HFFc6 (cell line): ENCODE results near the gene IFNL4. TPM values are rescaled to one million over a fixed set of nuclear protein-coding genes. Genes with fewer than 3 reads are reported as not detected.

ENCODE experiments used
- DNase-seq: peaks from one replicate; pipeline ENCODE4 v3.0.0-alpha.2; 2018
- H3K27ac Mint-ChIP-seq: 2 replicates; pipeline ENCODE4 v1.8.0; 2020; ENCODE audit warnings: mild to moderate bottlenecking, mixed read lengths
- H3K27me3 Mint-ChIP-seq: 2 replicates; pipeline ENCODE4 v1.8.0; 2021; ENCODE audit warnings: mild to moderate bottlenecking, moderate library complexity, mixed read lengths; ENCODE audit not compliant: insufficient read depth
- H3K36me3 Mint-ChIP-seq: 2 replicates; pipeline ENCODE4 v1.8.0; 2021; ENCODE audit warnings: low read depth, mixed read lengths
- H3K4me1 Mint-ChIP-seq: 2 replicates; pipeline ENCODE4 v1.8.0; 2020; ENCODE audit warnings: low read depth, mixed read lengths
- H3K4me3 Mint-ChIP-seq: 2 replicates; pipeline ENCODE4 v1.8.0; 2020; ENCODE audit warnings: mild to moderate bottlenecking, moderate library complexity, mixed read lengths
- H3K9me3 Mint-ChIP-seq: 2 replicates; pipeline ENCODE4 v1.8.0; 2020; ENCODE audit warnings: mild to moderate bottlenecking, mixed read lengths
- CTCF ChIP-seq: fragments of 200-600 bp; sonication (generic); IDR thresholded peaks from 2 replicates; pipeline ENCODE4 v1.5.0; 2021; ENCODE audit warnings: antibody characterized with exemption, mild to moderate bottlenecking
- total RNA-seq, 6 experiments: library from RNA; stranded (reverse); fragmentation: NEBNext Ultra II Directional; extraction: Animal tissue kit (Norgen Biotek cat#: 25700); gene quantifications; 2 replicates in 1 of 6; 3 replicates in 5 of 6; pipeline ENCODE4 v1.2.3, GENCODE V29; 2021

Gene IFNL4
- total RNA-seq, 6 experiments from 2014 or later: not detected

- peaks cover 51% of the 10 kb centered on the region for H3K27me3 Mint-ChIP-seq
- no peak overlapping the region for H3K4me3 Mint-ChIP-seq
- no peaks in the 10 kb centered on the region for H3K36me3 Mint-ChIP-seq
- no peak for DNase-seq
- peaks cover 7% of the 10 kb centered on the region for H3K4me1 Mint-ChIP-seq
- TF ChIP-seq CTCF: no peak
- H3K9me3 Mint-ChIP-seq: no peaks in the 10 kb centered on the region
- H3K27ac Mint-ChIP-seq: no peak overlapping the region
Measured at GRCh38 chr19:39200066-39200802, 48.4 kb downstream of the IFNL4 start.

GRCh38 chr19:39199025-39199424 lies 49.6 kb downstream of the IFNL4 start:
- no peak for TF ChIP-seq CTCF
- Mint-ChIP-seq H3K4me1 (peaks cover 7% of the 10 kb centered on the region), H3K27ac (no peak overlapping the region), H3K4me3 (no peak overlapping the region), H3K9me3 (no peaks in the 10 kb centered on the region), H3K27me3 (peaks cover 52% of the 10 kb centered on the region), H3K36me3 (no peaks in the 10 kb centered on the region)
- peak; percentile 29 for DNase-seq

GRCh38 chr19:39197808-39198207 lies 50.8 kb downstream of the IFNL4 start:
- DNase-seq: no peak
- no peak overlapping the region for H3K4me3 Mint-ChIP-seq
- peak; percentile 16; the same call in 1 of the 2 replicates for TF ChIP-seq CTCF
- peaks cover 41% of the 10 kb centered on the region for H3K27me3 Mint-ChIP-seq
- peaks cover 7% of the 10 kb centered on the region for H3K4me1 Mint-ChIP-seq
- no peak overlapping the region for H3K27ac Mint-ChIP-seq
- no peaks in the 10 kb centered on the region for H3K36me3 Mint-ChIP-seq
- H3K9me3 Mint-ChIP-seq: no peaks in the 10 kb centered on the region

GRCh38 chr19:39196860-39197562 lies 51.6 kb downstream of the IFNL4 start, which contains the start of gene NCCRP1:
TSS of gene NCCRP1 (plus strand) at chr19:39196964. CDS start at chr19:39196983, 19 bp downstream.
- H3K27ac Mint-ChIP-seq: no peak within 1 kb of the TSS
- H3K27me3 Mint-ChIP-seq: peaks cover 33% of the 10 kb centered on the region
- peaks cover 7% of the 10 kb centered on the region for H3K4me1 Mint-ChIP-seq
- DNase-seq: no peak
- H3K36me3 Mint-ChIP-seq: no peaks in the 10 kb centered on the region
- H3K9me3 Mint-ChIP-seq: no peaks in the 10 kb centered on the region
- no peak within 1 kb of the TSS for H3K4me3 Mint-ChIP-seq
- no peak for TF ChIP-seq CTCF

- H3K9me3 Mint-ChIP-seq: no peaks in the 10 kb centered on the region
- H3K4me1 Mint-ChIP-seq: peaks cover 7% of the 10 kb centered on the region
- H3K27ac Mint-ChIP-seq: no peak overlapping the region
- no peak overlapping the region for H3K4me3 Mint-ChIP-seq
- no peaks in the 10 kb centered on the region for H3K36me3 Mint-ChIP-seq
- no peak for DNase-seq
- TF ChIP-seq CTCF: no peak
- H3K27me3 Mint-ChIP-seq: peaks cover 30% of the 10 kb centered on the region
Measured at GRCh38 chr19:39196320-39196719, 52.3 kb downstream of the IFNL4 start.

Other genes starting within 250 kb of the IFNL4 start
- gene FBXO27, start 216.3 kb downstream of the IFNL4 start, total RNA-seq: 1 to 10 TPM in 3 of 6 experiments, under 1 TPM in 3; 0.47 to 2.2 (median 0.90) TPM
- gene ACP7, start 164.5 kb downstream of the IFNL4 start, total RNA-seq: not detected
- gene PAK4, start 123.1 kb downstream of the IFNL4 start, total RNA-seq: 10 to 100 TPM; 35.4 to 40.4 (median 35.8) TPM
- not detected for gene NCCRP1, start 51.9 kb downstream of the IFNL4 start, total RNA-seq
- gene SYCN, start 44.6 kb downstream of the IFNL4 start, total RNA-seq: not detected
- not detected for gene IFNL3, start 3.9 kb downstream of the IFNL4 start, total RNA-seq
- gene IFNL2, start 19.5 kb upstream of the IFNL4 start, total RNA-seq: not detected
- gene IFNL1, start 47.6 kb upstream of the IFNL4 start, total RNA-seq: not detected
- gene LRFN1, start 72.0 kb upstream of the IFNL4 start, total RNA-seq: under 1 TPM in 2 of 6 experiments, not detected in 4; 0.07 to 0.14 TPM
- gene GMFG, start 87.2 kb upstream of the IFNL4 start, total RNA-seq: 1 to 10 TPM in 1 of 6 experiments, under 1 TPM in 5; 0.37 to 1.1 (median 0.77) TPM
- gene SAMD4B, start 93.6 kb upstream of the IFNL4 start, total RNA-seq: 100 to 1,000 TPM; 107 to 133 (median 124) TPM
- 10 to 100 TPM; 46.8 to 70.0 (median 60.6) TPM for gene PAF1, start 142.2 kb upstream of the IFNL4 start, total RNA-seq
- gene MED29, start 142.5 kb upstream of the IFNL4 start, total RNA-seq: 10 to 100 TPM; 38.2 to 48.5 (median 45.2) TPM
- 10 to 100 TPM; 30.9 to 81.6 (median 68.5) TPM for gene ZFP36, start 158.0 kb upstream of the IFNL4 start, total RNA-seq
- 10 to 100 TPM; 38.3 to 56.0 (median 45.7) TPM for gene PLEKHG2, start 163.8 kb upstream of the IFNL4 start, total RNA-seq
- gene RPS16, start 187.1 kb upstream of the IFNL4 start, total RNA-seq: 1,000 to 10,000 TPM; 1,647 to 2,008 (median 1,885) TPM
- gene SUPT5H, start 196.7 kb upstream of the IFNL4 start, total RNA-seq: 100 to 1,000 TPM; 102 to 129 (median 107) TPM
- 100 to 1,000 TPM in 1 of 6 experiments, 10 to 100 TPM in 5; 86.2 to 104 (median 92.5) TPM for gene TIMM50, start 232.0 kb upstream of the IFNL4 start, total RNA-seq